ENCODE data around the gene CHSY1. TPM values are rescaled to one million over a fixed set of nuclear protein-coding genes. Genes with fewer than 3 reads are reported as not detected.

The CHSY1 gene
- total and polyA plus RNA-seq, 2 donors (not counting 1 experiment from before 2014, with no cell fraction given) = 4.7 to 20.3 TPM

DNA sequence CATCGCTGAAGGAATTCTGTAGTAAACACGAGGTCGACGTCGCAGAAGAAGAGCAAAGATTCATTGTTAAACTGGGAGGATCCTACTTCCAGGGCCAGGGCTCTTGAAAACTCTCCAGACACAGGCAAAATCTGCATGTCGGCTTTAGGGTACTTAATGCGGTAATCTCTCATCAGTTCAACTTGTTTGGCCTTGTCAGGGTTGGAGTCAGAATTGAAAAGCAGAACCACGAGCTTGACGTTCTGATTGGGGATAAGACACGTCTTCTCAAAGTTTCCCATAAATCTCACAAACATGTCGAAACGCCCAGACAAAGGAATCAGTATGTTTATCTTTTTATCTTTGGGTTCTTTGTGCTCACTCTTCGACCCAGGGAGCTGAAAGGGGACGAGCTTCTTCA lies 74.0 kb downstream of the CHSY1 start:
- Mint-ChIP-seq H3K9me3 (ENCODE audit: insufficient read depth) (no peaks in the 10 kb centered on the region), H3K27me3 (no peaks in the 10 kb centered on the region), H3K27ac (no peak overlapping the region), H3K4me3 (no peak overlapping the region), H3K4me1 (peaks cover 27% of the 10 kb centered on the region)
- no peak for DNase-seq
- Histone ChIP-seq H4K20me1 (ENCODE audit: control insufficient read depth, insufficient read depth, low read length, poor library complexity, severe bottlenecking) (peaks cover 12% of the 10 kb centered on the region), H3K4me1 (ENCODE audit: control insufficient read depth in 2 of 2, insufficient read depth in 2 of 2, low read length in 2 of 2) (peaks cover 9 to 14% of the 10 kb centered on the region in 2 donors), H3K4me3 (ENCODE audit: control extremely low read depth in 1 of 5, extremely low read depth in 1 of 5, insufficient read depth in 1 of 5, low read depth in 2 of 5, low read length in 4 of 5) (no peak overlapping the region), H3K9ac (ENCODE audit: low read length) (no peak overlapping the region), H3K36me3 (replicated peaks in 1 of 2; ENCODE audit: control extremely low read depth in 1 of 2, control insufficient read depth in 1 of 2, extremely low read depth in 1 of 2, insufficient read depth in 2 of 2, low read length in 1 of 2) (peaks cover 0 to 21% of the 10 kb centered on the region in 2 experiments), H3K9me3 (ENCODE audit: control extremely low read depth in 1 of 3, control insufficient read depth in 2 of 3, insufficient read depth in 1 of 3, low read length in 2 of 3) (no peaks in the 10 kb centered on the region), H3K79me2 (ENCODE audit: control insufficient read depth, insufficient read depth, low read length) (peaks cover 8% of the 10 kb centered on the region), H2AFZ (ENCODE audit: insufficient read depth, low read depth, low read length, poor library complexity, severe bottlenecking) (no peak overlapping the region), H3K4me2 (replicated peaks; ENCODE audit: low read depth, low read length, poor library complexity, severe bottlenecking) (no peak overlapping the region), H3K27me3 (replicated peaks in 1 of 4; ENCODE audit: control extremely low read depth in 1 of 4, control insufficient read depth in 3 of 4, insufficient read depth in 4 of 4, low read length in 3 of 4) (no peaks in the 10 kb centered on the region), H3K27ac (ENCODE audit: low read length in 2 of 2) (no peak overlapping the region)
- no peak for ATAC-seq (ENCODE audit: low read depth)
- intact Hi-C loops (cut with micrococcal nuclease) = no loop called here
- 100% methylated on average over 10 of the region's 14 CpGs for WGBS (ENCODE audit: insufficient coverage)
- ChIA-PET POLR2A (no interaction called here), CTCF (interaction anchor here (0.7 kb wide), 1 partner anchor 162 kb away, joined by 3 read pairs; no protein-coding TSS in a partner anchor)
- TF ChIP-seq, protein P1, sequence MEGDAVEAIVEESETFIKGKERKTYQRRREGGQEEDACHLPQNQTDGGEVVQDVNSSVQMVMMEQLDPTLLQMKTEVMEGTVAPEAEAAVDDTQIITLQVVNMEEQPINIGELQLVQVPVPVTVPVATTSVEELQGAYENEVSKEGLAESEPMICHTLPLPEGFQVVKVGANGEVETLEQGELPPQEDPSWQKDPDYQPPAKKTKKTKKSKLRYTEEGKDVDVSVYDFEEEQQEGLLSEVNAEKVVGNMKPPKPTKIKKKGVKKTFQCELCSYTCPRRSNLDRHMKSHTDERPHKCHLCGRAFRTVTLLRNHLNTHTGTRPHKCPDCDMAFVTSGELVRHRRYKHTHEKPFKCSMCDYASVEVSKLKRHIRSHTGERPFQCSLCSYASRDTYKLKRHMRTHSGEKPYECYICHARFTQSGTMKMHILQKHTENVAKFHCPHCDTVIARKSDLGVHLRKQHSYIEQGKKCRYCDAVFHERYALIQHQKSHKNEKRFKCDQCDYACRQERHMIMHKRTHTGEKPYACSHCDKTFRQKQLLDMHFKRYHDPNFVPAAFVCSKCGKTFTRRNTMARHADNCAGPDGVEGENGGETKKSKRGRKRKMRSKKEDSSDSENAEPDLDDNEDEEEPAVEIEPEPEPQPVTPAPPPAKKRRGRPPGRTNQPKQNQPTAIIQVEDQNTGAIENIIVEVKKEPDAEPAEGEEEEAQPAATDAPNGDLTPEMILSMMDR (IDR thresholded peaks at IDR 0.05) = no peak
- TF ChIP-seq EZH2 (IDR thresholded peaks at IDR 0.05; ENCODE audit: borderline replicate concordance, insufficient read depth, low read depth, low read length, poor library complexity, severe bottlenecking) = no peak

DNA sequence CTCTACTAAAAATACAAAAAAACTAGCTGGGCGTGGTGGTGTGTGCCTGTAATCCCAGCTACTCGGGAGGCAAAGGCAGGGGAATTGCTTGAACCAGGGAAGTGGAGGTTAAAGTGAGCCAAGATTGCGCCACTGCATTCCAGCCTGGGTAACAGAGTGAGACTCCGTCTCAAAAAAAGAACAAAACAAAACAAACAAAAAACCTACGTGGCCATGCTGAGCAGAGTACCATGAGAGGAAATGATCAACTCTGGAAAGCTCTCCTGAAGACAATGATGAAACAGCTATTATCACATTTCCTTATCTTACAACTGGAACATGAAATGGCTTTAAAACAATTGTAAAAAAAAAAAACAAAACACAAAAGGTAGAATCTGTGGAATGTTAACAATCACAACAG lies 75.2 kb downstream of the CHSY1 start:
- H3K79me2 ChIP-seq (ENCODE audit: control insufficient read depth, insufficient read depth, low read length) = peaks cover 6% of the 10 kb centered on the region
- H3K4me2 ChIP-seq (replicated peaks; ENCODE audit: low read depth, low read length, poor library complexity, severe bottlenecking) = no peak overlapping the region
- peaks cover 12% of the 10 kb centered on the region for H4K20me1 ChIP-seq (ENCODE audit: control insufficient read depth, insufficient read depth, low read length, poor library complexity, severe bottlenecking)
- Mint-ChIP-seq H3K4me3 (no peak overlapping the region), H3K27ac (no peak overlapping the region), H3K27me3 (no peaks in the 10 kb centered on the region), H3K9me3 (ENCODE audit: insufficient read depth) (no peaks in the 10 kb centered on the region), H3K4me1 (peaks cover 27% of the 10 kb centered on the region)
- no peak overlapping the region for H3K27ac ChIP-seq (ENCODE audit: low read length in 2 of 2)
- ATAC-seq (ENCODE audit: low read depth) (no peak), DNase-seq (no peak)
- ChIA-PET CTCF (no interaction called here), POLR2A (no interaction called here)
- TF ChIP-seq, protein P1 (IDR thresholded peaks at IDR 0.05) = no peak
- no peak for TF ChIP-seq EZH2 (IDR thresholded peaks at IDR 0.05; ENCODE audit: borderline replicate concordance, insufficient read depth, low read depth, low read length, poor library complexity, severe bottlenecking)
- peaks cover 0 to 18% of the 10 kb centered on the region in 2 experiments for H3K36me3 ChIP-seq (replicated peaks in 1 of 2; ENCODE audit: control extremely low read depth in 1 of 2, control insufficient read depth in 1 of 2, extremely low read depth in 1 of 2, insufficient read depth in 2 of 2, low read length in 1 of 2)
- no peaks in the 10 kb centered on the region for H3K27me3 ChIP-seq (replicated peaks in 1 of 4; ENCODE audit: control extremely low read depth in 1 of 4, control insufficient read depth in 3 of 4, insufficient read depth in 4 of 4, low read length in 3 of 4)
- no peaks in the 10 kb centered on the region for H3K9me3 ChIP-seq (ENCODE audit: control extremely low read depth in 1 of 3, control insufficient read depth in 2 of 3, insufficient read depth in 1 of 3, low read length in 2 of 3)
- no peak overlapping the region for H3K4me3 ChIP-seq (ENCODE audit: control extremely low read depth in 1 of 5, extremely low read depth in 1 of 5, insufficient read depth in 1 of 5, low read depth in 2 of 5, low read length in 4 of 5)
- no peak overlapping the region for H3K9ac ChIP-seq (ENCODE audit: low read length)
- H2AFZ ChIP-seq (ENCODE audit: insufficient read depth, low read depth, low read length, poor library complexity, severe bottlenecking) = no peak overlapping the region
- peaks cover 9 to 14% of the 10 kb centered on the region in 2 donors for H3K4me1 ChIP-seq (ENCODE audit: control insufficient read depth in 2 of 2, insufficient read depth in 2 of 2, low read length in 2 of 2)
- intact Hi-C loops (cut with micrococcal nuclease) = no loop called here
- WGBS (ENCODE audit: insufficient coverage) = no CpG with 5 or more reads among the region's 5 CpGs
